GM18519 (cell line): ENCODE results near the gene MXI1.
"Not testable (repeated sequence)": the region's sequence is repeated elsewhere in the genome, so short reads cannot be mapped to it uniquely, and the experiment has no call there.

Experiments used
- ATAC-seq: cut with Tn5 transposase; IDR thresholded peaks from one replicate; pipeline ENCODE4 v1.9.1; 2021; ENCODE audit warnings: mild to moderate bottlenecking, moderate library complexity; ENCODE audit not compliant: unreplicated experiment, low FRiP score

Gene MXI1

DNA sequence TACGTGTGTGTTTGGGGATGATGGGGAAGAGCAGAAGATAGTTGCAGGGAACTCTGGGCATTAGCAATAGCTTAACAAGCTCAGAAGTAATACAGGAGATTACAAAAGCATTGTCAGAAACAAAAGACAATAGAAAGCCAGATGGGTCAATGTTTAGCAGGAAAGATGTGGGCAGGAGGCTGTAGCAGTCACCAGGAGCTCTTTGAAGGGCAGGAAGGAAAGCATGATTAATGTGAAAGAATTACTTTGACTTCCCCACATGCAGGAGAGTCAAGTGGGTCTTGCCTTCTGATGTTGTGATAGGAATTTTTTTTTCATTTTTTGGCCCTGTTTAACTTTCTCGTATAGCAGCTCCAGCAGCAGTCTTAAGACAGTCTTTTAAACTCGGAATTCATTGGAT is 103.3 kb downstream of the MXI1 start:
- no peak for ATAC-seq

DNA sequence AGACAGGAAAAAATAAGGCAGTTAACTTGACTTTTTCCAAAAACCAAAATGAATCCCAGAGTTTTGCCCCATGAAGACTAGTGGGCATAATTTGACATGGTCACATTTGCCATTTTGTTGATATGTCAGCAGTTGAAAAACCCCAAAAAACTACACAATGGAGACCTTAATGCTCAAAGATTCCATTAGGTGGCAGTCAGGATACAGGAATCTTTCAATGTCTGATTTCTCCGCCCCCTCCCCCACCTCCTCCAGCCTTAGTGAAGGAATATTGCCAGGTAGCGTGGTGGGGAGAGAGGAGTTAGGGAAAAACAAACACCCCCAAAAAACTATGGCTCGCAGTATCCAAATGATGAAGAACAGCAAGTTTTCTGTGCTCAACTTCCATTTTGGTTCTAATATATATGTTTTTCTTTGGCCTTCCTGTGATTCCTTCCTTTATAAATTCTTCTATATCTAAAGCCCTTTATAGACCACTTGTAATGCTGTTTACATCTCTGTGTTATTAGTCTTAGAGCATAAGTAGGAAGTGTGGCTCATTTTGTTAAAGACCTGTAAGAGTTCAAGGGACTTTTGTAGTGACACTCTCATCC is 104.0 kb downstream of the MXI1 start:
- ATAC-seq = no peak

DNA sequence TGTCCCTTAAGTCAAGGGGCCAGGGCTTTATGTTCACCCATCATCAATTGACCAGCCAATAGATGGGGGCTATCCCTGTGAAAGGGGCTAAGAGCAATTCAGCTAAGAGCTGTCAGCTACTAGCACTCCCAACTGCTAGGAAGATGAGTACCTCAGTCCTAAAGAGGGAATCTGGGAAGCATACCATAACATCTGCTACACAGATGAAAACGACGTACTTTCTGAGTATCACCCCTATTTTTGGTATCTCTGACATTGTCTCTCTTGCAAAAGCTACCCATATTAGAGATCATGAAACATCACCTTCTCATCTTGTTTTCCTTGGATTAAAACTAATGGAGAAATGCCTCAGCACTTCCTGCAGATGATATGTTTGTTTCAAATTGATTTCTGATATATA is 104.8 kb downstream of the MXI1 start:
- ATAC-seq = no peak

DNA sequence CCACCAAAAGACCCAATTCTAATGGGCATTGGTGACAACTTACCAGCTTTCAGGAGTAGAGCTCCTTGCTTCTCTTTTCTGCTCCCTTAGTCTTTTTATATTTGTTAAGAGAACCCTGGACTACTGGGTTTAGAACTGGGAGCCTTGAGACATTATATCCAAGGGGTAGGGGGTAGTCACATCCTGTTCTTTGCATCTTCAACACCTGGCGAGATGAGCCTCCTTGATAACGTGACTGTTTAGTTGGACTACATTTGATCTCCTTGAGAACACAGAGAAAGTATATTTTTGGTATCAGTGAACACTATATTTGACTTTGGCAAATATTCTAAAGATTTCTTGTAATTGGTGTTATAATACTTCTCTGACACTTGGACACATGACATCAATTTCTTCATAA is 106.3 kb downstream of the MXI1 start:
- ATAC-seq = no peak

DNA sequence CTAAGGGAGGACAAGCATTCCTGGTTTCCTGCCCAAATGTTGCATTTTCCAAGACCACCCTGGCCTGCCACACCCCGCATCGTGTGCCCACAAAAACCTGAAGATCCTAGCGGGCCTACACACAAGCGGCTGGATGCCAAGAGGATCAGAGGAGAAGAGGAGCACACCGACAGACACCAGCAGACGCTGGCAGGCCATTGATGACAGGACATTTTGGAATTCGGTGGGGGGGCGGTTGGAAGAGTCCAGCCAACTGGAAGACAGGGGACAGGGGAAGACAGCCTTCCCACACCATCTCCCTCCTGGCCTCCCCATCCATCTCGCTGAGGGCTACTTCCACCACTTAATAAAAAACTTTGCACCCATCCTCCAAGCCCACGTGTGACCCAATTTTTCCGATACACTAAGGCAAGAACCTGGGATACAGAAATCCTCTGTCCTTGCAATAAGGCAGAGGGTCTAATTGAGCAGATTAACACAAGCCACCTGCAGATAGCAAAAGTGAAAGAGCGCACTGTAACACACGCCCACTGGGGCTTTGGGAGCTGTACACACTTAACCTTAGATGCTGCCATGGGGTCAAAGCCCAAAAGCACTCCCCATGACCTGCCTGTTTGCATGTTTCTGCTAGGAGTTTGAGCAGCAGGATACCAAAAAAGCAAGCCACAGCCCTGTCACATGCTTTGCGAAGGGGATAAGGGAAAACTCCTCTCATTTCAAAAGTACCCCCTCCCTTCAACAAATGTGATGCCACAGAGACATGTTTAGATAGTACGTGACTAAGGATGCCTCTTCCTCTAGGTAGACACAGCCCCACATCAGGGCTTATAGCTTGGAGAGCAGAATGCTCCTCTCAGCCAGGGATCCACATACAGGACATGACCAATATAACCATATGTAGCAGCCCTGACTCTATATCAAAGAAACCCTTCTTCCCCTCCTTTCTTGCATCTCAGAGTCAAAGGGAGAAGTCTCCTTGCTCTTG is 110.8 kb downstream of the MXI1 start:
- no peak for ATAC-seq

DNA sequence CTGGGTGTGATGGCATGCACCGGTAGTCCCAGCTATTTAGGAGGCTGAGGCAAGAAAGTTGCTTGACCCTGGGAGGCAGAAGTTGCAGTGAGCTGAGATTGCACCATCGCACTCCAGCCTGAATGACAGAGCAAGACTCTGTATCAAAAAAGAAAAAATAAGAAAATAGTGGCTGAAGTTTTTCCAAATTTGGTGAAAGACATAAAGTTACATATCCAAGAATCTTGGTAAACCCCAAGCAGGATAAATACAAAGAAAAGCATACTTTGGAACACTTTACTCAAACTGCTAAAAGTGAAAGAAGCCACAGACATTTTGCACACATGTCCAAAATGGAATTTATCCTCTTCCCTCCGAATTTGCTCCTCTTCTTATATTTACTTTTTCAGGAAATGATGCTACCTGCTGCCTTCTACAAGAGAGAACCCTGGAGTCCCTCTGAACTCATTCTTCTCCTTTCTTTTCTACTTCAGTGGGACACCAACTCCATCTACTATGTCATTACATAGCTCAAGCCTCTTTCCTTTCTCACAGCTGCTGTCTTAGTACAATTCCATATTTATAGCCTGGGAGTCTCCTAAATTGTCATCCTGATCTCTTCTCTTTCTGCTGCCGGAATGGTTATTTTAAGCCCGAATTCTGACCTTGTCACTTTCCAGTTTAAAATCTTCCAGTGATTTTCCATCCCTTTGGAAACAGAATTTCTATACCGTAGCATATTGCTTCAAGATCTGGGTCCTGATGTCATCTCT is 114.6 kb downstream of the MXI1 start:
- ATAC-seq = no peak

DNA sequence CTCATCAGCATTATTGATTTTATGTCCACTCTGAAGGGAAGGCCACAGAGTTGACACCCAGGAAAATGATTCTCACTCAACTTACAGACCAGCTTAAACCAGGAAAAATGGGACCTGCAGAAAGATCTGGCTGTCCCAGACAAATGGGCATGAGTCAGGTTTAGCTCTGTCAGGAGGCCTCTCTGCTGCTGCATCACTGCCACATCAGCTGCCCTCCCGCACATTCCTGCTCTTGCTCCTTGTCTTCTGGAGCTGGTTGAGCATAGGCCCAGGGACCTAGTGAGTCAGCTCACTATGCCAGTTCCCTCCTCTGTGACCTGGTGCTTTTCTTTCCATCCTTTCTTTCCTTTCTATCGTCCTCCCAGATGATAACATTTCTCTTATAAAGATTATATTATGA is 116.1 kb downstream of the MXI1 start:
- no peak for ATAC-seq

DNA sequence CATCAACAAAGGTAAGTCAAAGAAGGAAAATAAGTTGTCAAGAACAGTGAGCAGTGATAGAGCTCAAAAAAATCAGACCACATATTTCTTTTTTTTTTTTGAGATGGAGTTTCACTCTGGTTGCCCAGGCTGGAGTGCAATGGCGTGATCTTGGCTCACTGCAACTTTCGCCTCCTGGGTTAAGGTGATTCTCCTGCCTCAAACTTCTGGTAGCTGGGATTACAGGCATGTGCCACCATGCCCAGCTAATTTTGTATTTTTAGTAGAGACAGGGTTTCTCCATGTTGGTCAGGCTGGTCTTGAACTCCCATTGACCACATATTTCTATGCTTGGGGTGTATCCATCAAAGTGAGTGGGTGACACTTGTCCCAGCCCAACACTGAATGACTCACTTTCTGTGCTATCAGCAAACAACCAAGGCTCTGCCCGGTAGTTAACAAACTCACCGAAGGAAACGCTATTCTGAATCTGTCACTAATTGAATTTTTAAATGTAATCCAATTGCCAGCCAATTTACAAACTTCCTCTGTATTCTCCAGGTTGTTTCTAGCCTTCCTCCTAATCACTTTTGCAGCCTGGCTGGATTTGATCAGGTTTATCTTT is 116.9 kb downstream of the MXI1 start:
- ATAC-seq = peak; percentile 43

DNA sequence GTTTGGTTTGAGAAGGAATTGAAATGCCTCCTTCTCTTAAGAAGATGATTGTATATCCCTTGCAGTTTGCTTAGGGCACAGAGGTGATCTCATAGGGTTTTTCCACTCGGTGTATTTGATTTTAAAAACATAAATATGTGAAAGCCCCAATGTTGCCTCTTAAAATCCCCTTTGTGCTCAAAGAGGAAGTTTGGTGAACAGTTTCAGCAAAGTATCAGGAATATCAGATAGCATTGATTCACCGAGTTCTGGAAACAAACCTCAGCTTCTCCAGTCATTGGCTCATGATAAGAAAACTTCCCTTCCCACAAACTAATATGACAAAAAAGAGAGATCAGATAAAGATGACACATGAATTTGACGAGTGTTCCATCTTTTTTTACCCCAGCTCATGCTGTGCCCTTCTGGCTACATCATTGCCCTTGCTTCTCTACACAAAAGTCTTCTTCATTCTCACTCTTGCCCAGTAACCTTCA is 117.4 kb downstream of the MXI1 start:
- ATAC-seq = peak; percentile 39

DNA sequence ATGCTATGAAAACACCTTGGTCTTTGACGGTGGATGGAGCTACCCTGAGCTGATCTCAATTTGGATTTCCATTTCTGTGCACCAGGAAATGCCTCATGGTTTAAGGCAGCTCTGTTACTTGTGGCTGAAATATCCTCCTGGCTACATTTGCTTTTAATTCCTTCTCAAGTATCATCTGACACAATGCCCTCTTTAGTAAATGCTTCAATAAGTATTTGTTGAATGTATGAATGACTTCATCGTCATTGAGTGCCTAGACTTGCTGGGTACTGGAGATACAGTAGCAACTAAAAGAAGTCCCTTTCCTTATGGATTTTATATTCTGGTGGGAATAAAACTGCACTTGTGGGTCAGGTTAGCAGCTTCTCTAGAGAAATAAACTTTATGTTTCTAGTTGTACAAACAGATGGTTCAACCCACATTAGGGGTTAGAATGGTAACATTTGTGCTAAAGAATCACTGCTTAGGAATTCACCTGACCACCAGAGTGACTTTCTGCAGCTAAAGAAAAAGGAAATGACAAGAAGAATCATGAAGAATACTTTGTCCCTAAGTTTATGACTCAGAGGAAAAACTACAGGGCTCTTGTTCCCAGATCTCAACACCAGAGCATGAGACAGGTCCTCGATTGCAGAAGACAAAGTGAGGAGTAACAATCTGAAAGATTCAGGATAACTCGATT is 119.1 kb downstream of the MXI1 start:
- no peak for ATAC-seq

DNA sequence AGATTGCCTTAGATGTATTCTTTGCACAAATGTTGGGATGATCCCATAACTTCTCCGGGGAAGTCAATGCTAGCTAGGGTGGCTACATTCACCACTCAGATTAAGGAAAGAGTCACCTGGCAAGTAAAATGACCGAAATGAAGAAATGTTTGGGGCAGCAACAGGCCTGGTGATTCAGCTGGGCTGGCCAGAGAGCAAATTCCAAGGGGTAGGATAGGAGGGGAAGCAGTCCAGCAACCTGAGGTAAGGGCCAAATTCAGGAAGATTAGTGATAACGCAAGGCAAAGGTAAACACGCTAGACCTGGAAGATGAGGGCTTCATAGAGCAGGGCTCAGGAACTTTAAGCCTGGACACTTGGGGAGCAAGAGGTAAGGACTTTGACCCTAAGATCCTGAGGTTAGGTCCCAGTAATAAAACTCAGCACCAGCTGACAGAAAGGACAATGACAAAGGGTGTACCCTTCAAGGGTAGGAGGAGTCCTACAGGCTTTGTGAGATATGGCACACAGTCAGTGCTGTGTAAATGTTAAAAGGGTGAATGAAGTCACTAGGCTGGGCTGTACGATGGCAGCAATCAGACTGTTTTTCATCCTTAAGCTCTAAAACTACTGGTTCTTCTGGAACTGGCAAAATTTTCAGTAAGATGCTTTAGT is 120.0 kb downstream of the MXI1 start:
- ATAC-seq = no peak

DNA sequence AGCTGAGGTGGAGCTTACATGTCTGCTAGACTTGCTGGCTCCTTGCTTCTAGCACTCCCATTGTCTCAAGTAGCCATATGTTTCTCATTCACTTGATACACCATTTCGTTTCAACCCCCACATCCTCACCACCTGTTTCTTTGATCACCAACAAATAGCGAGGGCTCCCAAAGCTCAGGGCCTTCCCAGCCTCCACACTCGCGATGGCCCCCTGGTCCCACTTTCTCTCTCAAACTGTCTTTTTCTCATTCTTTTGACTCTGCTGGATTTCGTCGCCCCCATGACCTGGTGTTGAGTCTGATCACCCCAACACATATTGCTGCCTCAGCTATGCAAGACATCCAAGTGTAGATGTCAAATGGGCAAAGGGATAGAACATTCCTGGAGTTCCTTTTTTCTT is 123.3 kb downstream of the MXI1 start:
- ATAC-seq = no peak

DNA sequence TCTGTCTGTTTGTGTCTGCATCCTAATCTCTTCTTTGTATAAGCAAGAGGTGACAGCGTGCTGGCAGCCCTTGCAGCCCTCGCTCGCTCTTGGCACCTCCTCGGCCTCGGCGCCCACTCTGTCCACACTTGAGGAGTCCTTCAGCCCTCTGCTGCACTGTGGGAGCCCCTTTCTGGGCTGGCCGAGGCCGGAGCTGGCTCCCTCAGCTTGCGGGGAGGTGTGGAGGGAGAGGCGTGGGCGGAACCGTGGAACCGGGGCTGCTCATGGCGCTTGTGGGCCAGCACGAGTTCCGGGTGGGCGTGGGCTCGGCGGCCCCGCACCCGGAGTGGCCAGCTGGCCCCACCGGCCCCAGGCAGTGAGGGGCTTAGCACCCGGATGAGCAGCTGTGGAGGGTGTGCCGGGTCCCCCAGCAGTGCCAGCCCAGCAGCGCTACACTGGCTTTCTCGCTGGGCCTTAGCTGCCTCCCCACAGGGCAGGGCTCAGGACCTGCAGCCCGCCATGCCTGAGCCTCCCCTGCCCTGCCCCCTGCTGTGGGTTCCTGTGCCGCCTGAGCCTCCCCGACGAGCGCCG is 123.9 kb downstream of the MXI1 start:
- not testable (repeated sequence) for ATAC-seq

DNA sequence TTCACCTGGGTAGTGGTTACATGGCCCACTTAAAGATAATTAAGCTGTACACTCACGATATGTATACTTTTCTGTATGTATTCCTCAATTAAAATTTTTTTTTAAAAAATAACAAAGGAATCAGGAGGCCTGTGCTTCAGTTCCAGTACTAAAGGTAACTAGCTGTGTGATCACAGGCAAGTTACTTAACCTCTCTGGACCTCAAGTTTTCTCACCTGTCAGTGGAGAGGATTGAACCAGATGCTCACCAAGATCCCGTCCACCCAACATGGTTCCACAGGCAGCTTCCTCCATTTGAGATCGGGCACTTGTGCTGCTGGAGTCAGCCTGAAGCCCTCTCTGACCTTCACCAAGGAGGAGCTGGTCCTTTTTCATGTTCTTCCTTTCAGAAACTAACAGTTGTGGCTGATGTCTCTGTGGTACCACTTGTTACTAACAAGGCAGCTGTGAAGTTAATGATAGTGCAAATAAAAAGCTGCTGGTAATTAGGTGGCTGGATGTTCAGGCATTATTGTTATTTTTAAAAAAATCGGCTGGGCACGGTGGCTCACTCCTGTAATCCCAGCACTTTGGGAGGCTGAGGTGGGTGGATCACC is 126.8 kb downstream of the MXI1 start:
- ATAC-seq = no peak

DNA sequence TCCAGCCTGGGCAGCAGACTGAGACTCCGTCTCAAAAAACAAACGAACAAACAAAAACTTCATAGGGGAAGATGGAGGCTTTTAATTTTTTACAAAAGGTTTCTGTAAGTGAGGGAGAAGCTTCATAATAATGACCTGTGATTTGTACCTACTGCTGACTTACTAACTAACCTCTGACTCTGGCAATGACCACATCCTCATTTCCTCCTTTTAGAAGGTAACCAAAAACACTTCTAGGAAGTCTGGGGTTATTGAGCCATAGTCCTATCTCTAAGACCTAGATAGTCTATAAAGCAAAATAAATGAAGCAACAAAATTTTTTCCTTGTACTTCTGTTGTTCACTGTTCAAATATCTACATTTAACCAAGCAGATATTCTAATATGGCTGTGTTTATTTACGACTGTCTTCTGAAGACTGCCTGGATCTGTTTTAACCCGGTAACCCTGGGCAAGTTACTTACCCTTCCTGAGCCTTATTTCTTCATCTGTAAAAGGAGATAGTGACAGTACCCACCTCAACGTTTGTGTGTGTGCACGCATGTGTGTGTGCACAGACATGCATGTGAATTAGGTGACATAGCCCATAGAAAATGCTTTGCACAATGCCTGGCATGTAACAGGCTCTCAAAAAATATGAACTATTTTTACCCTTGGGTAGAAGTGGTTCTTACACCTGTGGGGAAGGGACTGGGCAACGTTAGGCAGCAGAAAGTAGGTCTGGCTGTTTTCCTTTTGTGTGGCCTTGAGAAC is 128.1 kb downstream of the MXI1 start:
- no peak for ATAC-seq

DNA sequence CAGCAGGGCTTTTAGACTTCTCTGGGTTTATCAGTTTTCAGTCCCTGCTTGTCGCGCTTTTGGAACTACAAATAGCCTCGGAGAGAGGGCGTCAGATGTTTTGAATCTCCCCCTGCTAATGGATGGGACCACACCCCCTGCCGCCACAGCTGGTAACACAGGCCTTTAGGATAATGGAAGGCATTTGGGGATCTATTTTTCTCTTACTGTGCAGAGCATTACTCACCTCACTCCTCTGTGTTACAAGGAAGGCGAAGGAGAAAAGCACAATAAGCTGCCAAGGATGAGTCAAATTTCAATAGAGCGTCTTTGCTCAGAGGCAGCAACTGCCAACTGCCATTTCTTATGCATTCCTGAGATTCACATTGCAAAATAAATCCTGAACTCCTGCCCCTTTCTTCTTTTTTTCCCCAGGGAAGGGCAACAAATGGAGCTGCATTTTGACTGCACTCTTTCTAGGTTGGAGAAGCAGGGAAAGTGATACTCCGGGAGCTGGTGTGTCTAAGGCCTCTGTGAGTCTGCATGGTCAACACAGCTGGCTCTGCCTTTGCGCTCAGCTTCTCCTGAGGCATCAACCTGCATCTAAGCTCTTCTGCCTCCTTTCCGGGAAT is 128.8 kb downstream of the MXI1 start:
- no peak for ATAC-seq
